ENCODE results near the gene AAMDC.
"Not testable (repeated sequence)": the region's sequence is repeated elsewhere in the genome, so short reads cannot be mapped to it uniquely, and the experiment has no call there.

AAMDC gene

GRCh38 chr11:77884186-77884828 lies 63.4 kb downstream of the AAMDC start:
- no peak for DNase-seq (ENCODE audit: low read depth in 1 of 2, low spot score in 1 of 2)

GRCh38 chr11:77884829-77885190 lies 63.9 kb downstream of the AAMDC start:
- no peak for DNase-seq (ENCODE audit: low read depth in 1 of 2, low spot score in 1 of 2)

- DNase-seq (ENCODE audit: low read depth in 1 of 2, low spot score in 1 of 2) = no peak
Observed at GRCh38 chr11:77886401-77886800, 65.5 kb downstream of the AAMDC start.

- not testable (repeated sequence) for DNase-seq (ENCODE audit: low read depth in 1 of 2, low spot score in 1 of 2)
Observed at GRCh38 chr11:77889045-77889444, 68.1 kb downstream of the AAMDC start.

GRCh38 chr11:77890100-77890614 lies 69.2 kb downstream of the AAMDC start:
- DNase-seq (ENCODE audit: low read depth in 1 of 2, low spot score in 1 of 2) = not testable (repeated sequence)

- not testable (repeated sequence) for DNase-seq (ENCODE audit: low read depth in 1 of 2, low spot score in 1 of 2)
Observed at GRCh38 chr11:77890619-77891056, 69.7 kb downstream of the AAMDC start.

GRCh38 chr11:77891256-77891655 lies 70.3 kb downstream of the AAMDC start:
- DNase-seq (ENCODE audit: low read depth in 1 of 2, low spot score in 1 of 2) = not testable (repeated sequence)

GRCh38 chr11:77891703-77892102 lies 70.8 kb downstream of the AAMDC start:
- not testable (repeated sequence) for DNase-seq (ENCODE audit: low read depth in 1 of 2, low spot score in 1 of 2)

GRCh38 chr11:77894949-77895348 lies 74.0 kb downstream of the AAMDC start:
- not testable (repeated sequence) for DNase-seq (ENCODE audit: low read depth in 1 of 2, low spot score in 1 of 2)

GRCh38 chr11:77908835-77909234 lies 87.9 kb downstream of the AAMDC start:
- no peak for DNase-seq (ENCODE audit: low read depth in 1 of 2, low spot score in 1 of 2)

- no peak for DNase-seq (ENCODE audit: low read depth in 1 of 2, low spot score in 1 of 2)
Observed at GRCh38 chr11:77909277-77909676, 88.3 kb downstream of the AAMDC start.

GRCh38 chr11:77910828-77911227 lies 89.9 kb downstream of the AAMDC start:
- DNase-seq (ENCODE audit: low read depth in 1 of 2, low spot score in 1 of 2) = not testable (repeated sequence)

- DNase-seq (ENCODE audit: low read depth in 1 of 2, low spot score in 1 of 2) = not testable (repeated sequence)
Observed at GRCh38 chr11:77913608-77914306, 92.8 kb downstream of the AAMDC start.

- not testable (repeated sequence) for DNase-seq (ENCODE audit: low read depth in 1 of 2, low spot score in 1 of 2)
Observed at GRCh38 chr11:77914307-77914791, 93.4 kb downstream of the AAMDC start.

- not testable (repeated sequence) for DNase-seq (ENCODE audit: low read depth in 1 of 2, low spot score in 1 of 2)
Observed at GRCh38 chr11:77917713-77918112, 96.8 kb downstream of the AAMDC start.
